Measurements from ENCODE around the gene GTF2A1.

The GTF2A1 gene

DNA sequence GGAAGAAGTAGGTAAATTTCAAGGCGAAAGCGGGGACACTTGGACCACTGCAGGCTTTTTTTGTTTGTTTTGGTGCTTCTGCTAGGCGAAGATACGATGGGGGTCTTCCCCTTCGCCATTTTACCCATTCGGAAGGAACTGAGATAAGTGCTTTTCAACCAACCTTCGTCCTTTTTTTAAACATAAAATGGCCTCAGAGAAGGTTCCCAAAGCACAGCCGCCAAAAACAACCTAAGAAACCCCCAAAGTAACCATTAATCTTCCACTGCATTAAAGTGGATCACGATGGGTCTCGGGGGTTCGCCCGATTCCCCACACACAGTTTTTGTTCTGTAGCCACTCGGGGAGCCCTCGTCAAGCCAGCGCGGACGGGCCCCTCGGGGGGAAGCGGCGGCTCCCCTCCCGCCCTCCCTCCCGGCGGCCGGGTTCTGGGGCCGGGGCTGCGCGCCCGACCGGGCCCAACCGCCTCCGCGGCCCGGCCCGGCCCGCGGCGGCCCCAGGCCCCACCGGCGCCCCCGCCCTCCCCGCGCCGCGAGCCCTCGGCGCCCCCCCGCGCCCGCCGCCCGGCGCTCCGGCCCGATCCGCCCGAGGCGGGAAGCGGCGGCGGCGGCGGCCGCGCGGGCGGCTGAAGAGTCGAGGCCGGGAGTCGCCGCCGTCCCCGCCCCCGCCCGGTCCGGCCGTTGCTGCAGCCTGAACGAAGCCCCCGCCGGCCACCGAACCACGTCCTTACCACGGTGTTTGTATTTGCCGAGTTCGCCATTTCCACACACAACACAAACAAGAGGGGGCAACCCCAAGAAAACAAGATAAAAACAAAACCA lies 790 bp downstream of the GTF2A1 start:
- peak overlapping the region; percentile 96 for H3K4me3 ChIP-seq (replicated peaks; ENCODE audit: low read depth, low read length)
- TF ChIP-seq, protein P1, sequence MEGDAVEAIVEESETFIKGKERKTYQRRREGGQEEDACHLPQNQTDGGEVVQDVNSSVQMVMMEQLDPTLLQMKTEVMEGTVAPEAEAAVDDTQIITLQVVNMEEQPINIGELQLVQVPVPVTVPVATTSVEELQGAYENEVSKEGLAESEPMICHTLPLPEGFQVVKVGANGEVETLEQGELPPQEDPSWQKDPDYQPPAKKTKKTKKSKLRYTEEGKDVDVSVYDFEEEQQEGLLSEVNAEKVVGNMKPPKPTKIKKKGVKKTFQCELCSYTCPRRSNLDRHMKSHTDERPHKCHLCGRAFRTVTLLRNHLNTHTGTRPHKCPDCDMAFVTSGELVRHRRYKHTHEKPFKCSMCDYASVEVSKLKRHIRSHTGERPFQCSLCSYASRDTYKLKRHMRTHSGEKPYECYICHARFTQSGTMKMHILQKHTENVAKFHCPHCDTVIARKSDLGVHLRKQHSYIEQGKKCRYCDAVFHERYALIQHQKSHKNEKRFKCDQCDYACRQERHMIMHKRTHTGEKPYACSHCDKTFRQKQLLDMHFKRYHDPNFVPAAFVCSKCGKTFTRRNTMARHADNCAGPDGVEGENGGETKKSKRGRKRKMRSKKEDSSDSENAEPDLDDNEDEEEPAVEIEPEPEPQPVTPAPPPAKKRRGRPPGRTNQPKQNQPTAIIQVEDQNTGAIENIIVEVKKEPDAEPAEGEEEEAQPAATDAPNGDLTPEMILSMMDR (IDR thresholded peaks at IDR 0.05; ENCODE audit: low read length, missing control alignments), result no peak
- peak; percentile 26 for DNase-seq (ENCODE audit: low read depth)

DNA sequence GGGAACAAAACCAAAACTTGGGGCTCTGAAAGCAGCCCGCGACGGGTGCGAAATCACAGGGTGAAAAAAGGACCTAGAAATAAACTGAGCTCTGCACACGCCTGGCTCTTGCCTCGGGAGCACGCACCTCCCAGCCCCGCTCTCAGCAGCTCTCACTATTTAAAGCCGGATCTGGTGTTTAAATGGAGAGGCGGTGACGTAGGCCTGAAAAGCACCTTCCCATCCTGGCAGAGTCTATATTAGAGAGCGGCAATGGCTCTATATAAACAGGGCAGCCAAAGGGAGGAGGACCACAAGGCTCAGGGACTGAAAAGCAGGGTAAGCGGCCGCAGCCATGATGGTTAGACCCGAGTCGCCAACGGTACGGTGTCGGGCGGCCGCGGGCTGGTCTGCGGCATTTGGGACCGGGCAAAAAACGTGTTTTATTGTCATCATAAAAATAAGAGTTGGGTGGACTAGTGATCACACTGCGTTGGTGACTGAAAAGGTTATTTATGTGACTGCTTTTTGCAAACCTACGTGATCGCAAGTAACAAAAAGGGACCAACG lies 1.5 kb downstream of the GTF2A1 start:
- TF ChIP-seq, protein P1 (IDR thresholded peaks at IDR 0.05; ENCODE audit: low read length, missing control alignments), result no peak
- H3K4me3 ChIP-seq (replicated peaks; ENCODE audit: low read depth, low read length), result peak overlapping the region; percentile 96
- DNase-seq (ENCODE audit: low read depth), result peak; percentile 99

DNA sequence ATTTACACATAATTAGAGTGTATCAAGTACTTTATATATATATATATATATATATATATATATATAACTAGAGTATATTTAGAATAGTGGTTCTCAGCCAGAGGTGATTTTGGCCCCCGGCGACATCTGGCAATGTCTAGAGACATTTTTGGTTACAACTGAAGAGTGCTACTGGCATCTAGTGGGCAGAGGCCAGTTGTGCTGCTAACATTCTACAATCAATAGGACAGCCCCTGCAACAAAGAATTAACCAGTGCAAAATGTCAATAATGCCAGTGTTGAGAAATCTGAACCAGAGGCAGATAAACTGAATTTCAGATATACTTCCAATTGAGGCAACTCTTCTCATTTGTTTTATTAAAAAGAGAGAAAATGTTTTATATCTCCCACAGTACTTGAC lies 8.9 kb downstream of the GTF2A1 start:
- TF ChIP-seq, protein P1 (IDR thresholded peaks at IDR 0.05; ENCODE audit: low read length, missing control alignments), result peak; percentile 40
- no peak overlapping the region for H3K4me3 ChIP-seq (replicated peaks; ENCODE audit: low read depth, low read length)
- DNase-seq (ENCODE audit: low read depth), result peak; percentile 44

DNA sequence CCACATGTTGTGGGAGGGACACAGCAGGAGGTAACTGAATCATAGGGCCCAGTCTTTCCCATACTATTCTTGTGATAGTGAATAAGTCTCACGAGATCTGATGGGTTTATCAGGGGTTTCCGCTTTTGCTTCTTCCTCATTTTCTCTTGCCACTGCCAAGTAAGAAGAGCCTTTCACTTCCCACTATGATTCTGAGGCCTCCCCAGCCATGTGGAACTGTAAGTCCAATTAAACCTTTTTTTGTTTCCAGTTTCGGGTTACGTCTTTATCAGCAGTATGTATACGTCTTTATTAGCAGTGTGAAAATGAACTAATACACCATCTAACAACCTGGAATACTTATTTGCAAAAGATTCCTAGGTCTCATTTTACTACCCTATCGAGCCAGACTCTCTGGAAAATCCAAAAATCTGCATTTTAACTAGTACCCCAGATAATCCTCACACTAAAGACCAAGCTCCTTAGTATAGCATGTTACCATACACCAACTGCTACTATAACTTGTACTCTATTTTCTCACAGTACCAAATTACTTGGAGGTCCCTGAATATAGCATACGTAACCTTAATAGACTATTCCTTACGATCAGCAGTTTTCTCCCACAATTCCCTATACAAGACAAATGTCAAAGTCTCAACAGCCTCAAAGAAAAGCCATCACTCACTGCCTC lies 11.5 kb downstream of the GTF2A1 start:
- H3K4me3 ChIP-seq (replicated peaks; ENCODE audit: low read depth, low read length), result no peak overlapping the region
- DNase-seq (ENCODE audit: low read depth), result no peak
- TF ChIP-seq, protein P1 (IDR thresholded peaks at IDR 0.05; ENCODE audit: low read length, missing control alignments), result no peak

DNA sequence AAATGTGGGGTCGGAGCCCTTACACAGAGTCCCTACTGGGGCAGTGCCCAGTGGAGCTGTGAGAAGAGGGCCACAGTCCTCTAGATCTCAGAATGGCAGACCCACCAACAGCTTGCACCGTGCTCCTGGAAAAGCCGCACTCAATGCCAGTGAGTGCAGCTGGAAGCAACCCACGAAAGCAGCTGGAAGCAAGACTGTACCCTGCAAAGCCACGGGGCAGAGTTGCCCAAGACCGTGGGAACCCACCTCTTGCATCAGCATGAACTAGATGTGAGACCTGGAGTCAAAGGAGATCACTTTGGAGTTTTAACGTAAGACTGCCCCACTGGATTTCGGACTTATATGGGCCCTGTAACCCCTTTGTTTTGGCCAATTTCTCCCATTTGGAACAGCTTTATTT lies 12.3 kb downstream of the GTF2A1 start:
- TF ChIP-seq, protein P1 (IDR thresholded peaks at IDR 0.05; ENCODE audit: low read length, missing control alignments), result no peak
- H3K4me3 ChIP-seq (replicated peaks; ENCODE audit: low read depth, low read length), result no peak overlapping the region
- no peak for DNase-seq (ENCODE audit: low read depth)

DNA sequence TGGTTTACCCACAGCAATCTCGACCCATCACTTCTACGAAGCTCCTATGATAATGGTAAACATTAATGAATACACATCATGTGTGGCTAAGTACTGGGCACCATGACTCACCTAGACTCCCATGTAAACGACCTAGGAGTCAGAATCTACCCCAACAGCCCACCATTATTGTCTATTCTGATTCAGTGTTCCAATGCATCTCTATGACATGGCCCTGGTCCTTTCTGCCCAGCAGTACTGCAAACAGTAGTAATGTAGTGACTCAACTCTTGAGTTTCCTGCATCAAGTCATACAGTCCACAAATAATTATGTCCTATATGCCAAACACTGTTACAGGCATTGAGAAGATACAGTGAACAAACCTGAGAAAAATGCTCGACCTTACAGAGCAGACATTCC lies 14.6 kb downstream of the GTF2A1 start:
- no peak for DNase-seq (ENCODE audit: low read depth)
- no peak overlapping the region for H3K4me3 ChIP-seq (replicated peaks; ENCODE audit: low read depth, low read length)
- TF ChIP-seq, protein P1 (IDR thresholded peaks at IDR 0.05; ENCODE audit: low read length, missing control alignments), result no peak
